Psoas muscle (tissue), 8 donors: Measurements from ENCODE around the gene NKX3-2. TPM values are rescaled to one million over a fixed set of nuclear protein-coding genes. Genes with fewer than 3 reads are reported as not detected.

ENCODE experiments used
- ATAC-seq, 4 donors: fragments of 200-7000 bp; cut with Tn5 transposase; one replicate each; pipeline ENCODE4 v1.9.1; 2020; ENCODE audit warnings: moderate library complexity in 3 of 4, mild to moderate bottlenecking in 2 of 4
- DNase-seq, 2 donors: peaks; one replicate each; pipeline ENCODE4 v3.0.0-alpha.2; 2020
- H3K27ac ChIP-seq: fragments of 200-600 bp; one replicate; pipeline ENCODE4 v1.8.0; 2022
- H3K27me3 ChIP-seq, 3 donors: fragments of 200-600 bp in 1 of 3; one replicate each; pipeline versions ENCODE4 v1.6.1 to v1.8.0; 2013 to 2022; ENCODE audit warnings: low read length in 2 of 3, mild to moderate bottlenecking in 2 of 3, moderate library complexity in 1 of 3; ENCODE audit not compliant: insufficient read depth in 3 of 3
- H3K36me3 ChIP-seq, 2 donors: fragments of 200-600 bp in 1 of 2; one replicate each; pipeline versions ENCODE4 v1.6.1 to v1.8.0; 2013 to 2022; ENCODE audit warnings: low read depth in 1 of 2, mild to moderate bottlenecking in 1 of 2, moderate library complexity in 1 of 2; ENCODE audit not compliant: insufficient read depth in 1 of 2
- H3K4me1 ChIP-seq: fragments of 200-600 bp; one replicate; pipeline ENCODE4 v1.8.0; 2022
- H3K4me3 ChIP-seq: fragments of 200-600 bp; one replicate; pipeline ENCODE4 v1.8.0; 2022; ENCODE audit warnings: mild to moderate bottlenecking
- H3K9me3 ChIP-seq: fragments of 200-600 bp; one replicate; pipeline ENCODE4 v1.8.0; 2022
- CTCF ChIP-seq: fragments of 200-600 bp; IDR thresholded peaks from one replicate; pipeline ENCODE4 v1.8.0; 2022; ENCODE audit warnings: antibody characterized with exemption
- WGBS, 3 donors: extraction: QIAGEN DNeasy Blood & Tissue Kit; methylation state at CpG; one replicate each; pipeline versions ENCODE4 v1.1.6 to v1.1.7; 2013; 5-methylcytosine and 5-hydroxymethylcytosine counted together
- intact Hi-C, 2 donors: fragments of 100-400 bp; cut with DNase I; formaldehyde crosslinking; loops; one replicate each; pipeline versions ENCODE4 v1.11.0 to v1.14.2; 2022
- polyA plus RNA-seq, 3 donors: library from polyadenylated mRNA; stranded (reverse); fragments of 200-250 nt; gene quantifications; one replicate each; pipeline ENCODE4 v1.2.3, GENCODE V29; 2013
- total RNA-seq, 4 donors: library from RNA; stranded (reverse); fragmentation: NEBNext Ultra II Directional in 2 of 4; extraction: Animal tissue kit (Norgen Biotek cat#: 25700) in 2 of 4; gene quantifications; one replicate each; pipeline versions ENCODE4 v1.2.1 to v1.2.4, GENCODE V29; 2021 to 2023
- donor health status: healthy with polysubstance abuse.
- donor health status: DM: no; HTN: no; CAD: no; lungs with moderate emphysema.
- donor health status: Bipolar disorder and iron deficiency.
- donor health status: healthy.
- donor health status: DM: yes; HTN: yes; CAD: no.
- donor health status: DM: no; HTN: no; CAD: no.
- donor health status: DM: no; HTN: no; CAD: no.
- donor health status: DM: yes; HTN: yes; CAD: no.

Gene NKX3-2
- total and polyA plus RNA-seq, 7 donors = 0.01 to 0.08 TPM; not detected in 5

GRCh38 chr4:13524504-13525243 is 19.6 kb downstream of the NKX3-2 start:
- intact Hi-C loops = no loop called here
- 8 to 10% (median 8%) methylated on average over 36 of the region's 36 CpGs for WGBS, 3 donors
- Histone ChIP-seq H3K27me3 (peaks cover 2 to 90% (median 42%) of the 10 kb centered on the region in 3 donors), H3K4me3 (no peak overlapping the region), H3K9me3 (peaks cover 10% of the 10 kb centered on the region), H3K27ac (no peak overlapping the region), H3K36me3 (no peaks in the 10 kb centered on the region), H3K4me1 (no peaks in the 10 kb centered on the region)
- no peak for DNase-seq
- ATAC-seq = no peak
- no peak for TF ChIP-seq CTCF

DNA sequence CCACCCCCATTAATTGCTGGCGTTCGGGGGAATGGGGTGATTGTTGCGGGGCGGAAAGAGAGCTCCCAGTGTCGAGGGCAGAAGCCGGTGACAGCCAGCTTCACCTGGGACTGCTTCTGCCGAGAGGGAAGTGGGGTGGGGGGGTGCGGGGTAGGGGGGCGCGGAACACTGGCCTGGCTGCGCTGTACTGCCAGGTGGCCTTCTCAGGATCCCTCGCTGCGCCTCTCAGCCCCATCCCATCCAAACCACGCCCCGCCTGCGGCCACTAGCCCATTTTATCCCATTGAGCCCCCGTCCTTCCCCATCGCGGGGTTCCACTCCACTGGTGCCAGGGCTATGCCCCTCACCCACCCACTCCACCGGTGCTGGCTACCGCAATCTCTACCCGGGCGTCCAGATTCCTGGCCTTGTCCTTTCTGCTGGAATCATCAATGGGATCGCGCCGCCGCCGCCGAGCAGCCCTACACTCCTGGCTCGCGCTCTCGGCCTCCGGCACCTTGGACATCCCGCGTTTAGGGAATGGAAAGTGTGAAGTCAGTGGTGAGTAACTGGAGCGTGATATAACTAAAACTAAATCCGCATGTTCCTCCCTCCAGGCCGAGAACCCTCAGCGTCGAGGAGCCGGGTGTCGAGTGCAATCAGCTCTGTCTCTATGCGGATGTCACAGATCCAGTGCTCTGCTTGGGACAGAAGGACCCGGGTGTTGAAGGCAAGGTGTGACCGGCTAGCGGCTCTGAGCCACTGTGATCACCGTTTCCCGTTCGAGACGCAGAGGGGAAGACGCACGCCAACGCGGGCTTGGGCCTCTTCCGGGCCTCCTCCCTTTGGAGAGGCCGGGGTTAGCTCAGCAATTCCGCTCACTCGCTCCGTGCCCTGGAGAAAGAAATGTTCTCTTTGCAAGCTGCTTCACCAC is 20.5 kb downstream of the NKX3-2 start:
- no peak for TF ChIP-seq CTCF
- peaks cover 2 to 82% (median 34%) of the 10 kb centered on the region in 3 donors for H3K27me3 ChIP-seq
- DNase-seq (no peak), ATAC-seq (no peak)
- H3K4me1 ChIP-seq = no peaks in the 10 kb centered on the region
- intact Hi-C loops = no loop called here
- H3K27ac ChIP-seq = no peak overlapping the region
- peaks cover 10% of the 10 kb centered on the region for H3K9me3 ChIP-seq
- no peaks in the 10 kb centered on the region for H3K36me3 ChIP-seq
- WGBS, 3 donors = 8 to 10% (median 9%) methylated on average over 49 to 59 of the region's 59 CpGs
- H3K4me3 ChIP-seq = no peak overlapping the region

- WGBS, 3 donors = 2 to 7% (median 6%) methylated on average over 17 of the region's 17 CpGs
- no peaks in the 10 kb centered on the region for H3K36me3 ChIP-seq
- no peak for TF ChIP-seq CTCF
- H3K9me3 ChIP-seq = peaks cover 10% of the 10 kb centered on the region
- DNase-seq (no peak), ATAC-seq (no peak)
- no peaks in the 10 kb centered on the region for H3K4me1 ChIP-seq
- no peak overlapping the region for H3K4me3 ChIP-seq
- H3K27ac ChIP-seq = no peak overlapping the region
- peaks cover 2 to 77% (median 30%) of the 10 kb centered on the region in 3 donors for H3K27me3 ChIP-seq
- intact Hi-C loops = no loop called here
Observed at GRCh38 chr4:13523105-13523477, 21.2 kb downstream of the NKX3-2 start.

- H3K4me3 ChIP-seq = peak overlapping the region; percentile 22
- ATAC-seq (no peak), DNase-seq (no peak)
- TF ChIP-seq CTCF = no peak
- no peaks in the 10 kb centered on the region for H3K36me3 ChIP-seq
- H3K9me3 ChIP-seq = peaks cover 10% of the 10 kb centered on the region
- intact Hi-C loops = no loop called here
- peaks cover under 1 to 71% (median 27%) of the 10 kb centered on the region in 3 donors for H3K27me3 ChIP-seq
- H3K4me1 ChIP-seq = no peaks in the 10 kb centered on the region
- 2 to 3% (median 2%) methylated on average over 45 to 49 of the region's 49 CpGs for WGBS, 3 donors
- no peak overlapping the region for H3K27ac ChIP-seq
Observed at GRCh38 chr4:13522282-13523104, 21.8 kb downstream of the NKX3-2 start.
